Activated CD4-positive, CD25-positive, alpha-beta regulatory T cell treated with anti-CD3 and anti-CD28 coated beads, Interleukin-2, amount 50 U/mL, for 72 hours (primary cell): ENCODE data around the gene ZNF680.
"Not testable (repeated sequence)": the region's sequence is repeated elsewhere in the genome, so short reads cannot be mapped to it uniquely, and the experiment has no call there.

ENCODE experiments used
- DNase-seq: peaks from one replicate; pipeline ENCODE4 v3.0.0; 2021

ZNF680 gene

DNA sequence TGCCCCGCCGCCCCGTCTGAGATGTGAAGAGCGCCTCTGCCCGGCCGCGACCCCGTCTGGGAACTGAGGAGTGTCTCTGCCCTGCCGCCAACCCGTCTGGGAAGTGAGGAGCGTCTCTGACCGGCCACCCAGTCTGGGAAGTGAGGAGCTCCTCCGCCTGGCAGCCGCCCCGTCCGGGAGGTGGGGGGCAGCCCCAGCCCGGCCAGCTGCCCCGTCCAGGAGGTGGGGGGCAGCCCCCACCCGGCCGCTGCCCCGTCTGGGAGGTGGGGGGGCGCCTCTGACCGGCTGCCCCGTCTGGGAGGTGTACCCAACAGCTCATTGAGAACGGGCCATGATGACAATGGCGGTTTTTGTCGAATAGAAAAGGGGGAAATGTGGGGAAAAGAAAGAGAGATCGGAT, 8.7 kb downstream of the ZNF680 start:
- DNase-seq: not testable (repeated sequence)

DNA sequence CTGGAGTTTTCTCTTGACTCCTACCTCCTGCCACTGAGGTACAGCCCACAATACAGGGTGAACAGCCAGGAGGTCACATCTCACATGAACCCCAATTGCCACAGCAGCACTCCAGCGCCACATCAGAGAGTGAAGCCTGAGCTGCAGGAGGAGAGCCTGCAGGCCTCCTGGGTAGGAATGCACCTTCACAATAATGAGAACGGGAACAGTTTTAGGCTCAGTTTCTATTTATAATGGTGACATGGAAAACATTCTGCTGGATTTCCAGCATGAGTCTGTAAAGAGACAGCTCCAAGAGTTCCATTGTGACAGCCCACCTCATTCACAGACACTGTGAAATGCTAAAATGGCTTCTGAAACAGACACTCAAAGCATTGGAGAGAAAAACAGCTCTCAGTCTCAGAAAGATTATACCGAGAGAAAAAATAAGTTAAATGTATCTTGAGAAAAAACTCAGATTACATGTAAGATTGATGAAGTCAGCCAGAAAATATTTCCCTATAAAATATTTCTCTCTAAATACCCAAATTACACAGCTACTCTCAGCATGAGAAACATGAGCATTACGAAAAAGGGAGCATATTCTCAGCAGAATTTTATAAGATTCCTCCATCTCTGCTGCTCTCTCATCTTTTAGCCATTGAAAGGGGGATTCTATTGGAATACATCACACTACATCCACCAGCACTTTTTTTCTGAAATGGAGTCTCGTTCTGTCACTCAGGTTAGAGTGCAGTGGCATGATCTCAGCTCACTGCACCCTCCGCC, 11.3 kb downstream of the ZNF680 start:
- no peak for DNase-seq

DNA sequence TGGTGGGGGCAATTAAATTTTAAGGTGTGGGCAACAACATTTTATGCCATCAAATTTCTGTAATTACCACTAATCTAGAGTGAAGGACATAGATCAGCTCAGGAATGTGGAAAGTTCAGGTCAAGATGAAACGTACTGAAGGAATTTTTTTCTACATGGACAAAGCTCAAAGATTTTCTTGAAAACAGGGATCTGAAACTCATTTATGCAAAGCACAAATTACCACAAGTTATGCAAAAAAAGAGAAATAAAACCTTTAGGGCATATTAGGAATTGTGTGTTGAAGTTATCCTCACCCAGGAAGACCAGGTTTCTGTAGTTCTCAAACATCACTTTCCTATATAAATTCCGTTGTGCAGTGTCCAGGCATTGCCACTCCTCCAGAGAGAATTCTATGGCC, 18.9 kb downstream of the ZNF680 start:
- no peak for DNase-seq

DNA sequence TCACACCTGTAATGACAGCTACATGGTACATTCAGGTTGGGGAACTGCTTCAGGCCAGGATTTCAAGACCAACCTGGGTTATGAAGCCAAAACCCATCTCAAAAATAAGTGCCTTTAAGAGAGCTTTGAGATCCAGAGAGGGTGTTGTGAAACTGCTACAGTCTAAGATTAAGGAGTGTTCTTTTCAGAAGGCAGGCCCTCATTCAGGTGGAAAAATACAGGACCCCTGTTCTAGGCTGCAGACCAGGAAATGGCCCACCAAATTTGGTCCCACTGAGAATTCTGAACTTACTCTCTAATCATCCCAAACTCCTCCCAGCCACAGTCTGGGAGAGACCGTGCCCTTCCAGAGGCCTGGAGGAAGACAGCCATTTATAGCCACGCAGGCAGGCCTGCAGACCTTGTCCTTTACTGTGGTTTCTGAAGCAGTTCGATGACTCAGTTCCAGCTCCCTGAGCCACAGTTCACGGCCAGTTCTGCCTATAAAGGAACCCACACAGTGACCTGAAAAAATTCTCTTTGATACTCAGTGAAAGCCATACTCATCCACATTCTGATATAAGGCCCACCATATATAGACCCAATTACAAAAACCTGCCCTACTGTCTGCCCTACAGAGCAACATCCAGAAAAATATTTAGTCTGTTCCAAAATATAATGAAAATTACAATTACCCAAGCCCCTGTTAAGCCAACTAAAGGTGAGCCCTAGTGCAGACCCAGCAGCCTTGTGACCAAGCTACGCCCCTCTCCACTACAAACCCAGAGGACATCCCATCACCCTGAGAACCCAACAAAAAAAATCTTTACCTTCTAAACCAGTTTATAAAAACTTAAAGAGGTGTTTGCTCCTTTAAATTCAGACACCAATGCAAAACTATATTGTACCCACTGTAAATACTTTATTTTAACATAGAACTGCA, 21.2 kb downstream of the ZNF680 start:
- no peak for DNase-seq

DNA sequence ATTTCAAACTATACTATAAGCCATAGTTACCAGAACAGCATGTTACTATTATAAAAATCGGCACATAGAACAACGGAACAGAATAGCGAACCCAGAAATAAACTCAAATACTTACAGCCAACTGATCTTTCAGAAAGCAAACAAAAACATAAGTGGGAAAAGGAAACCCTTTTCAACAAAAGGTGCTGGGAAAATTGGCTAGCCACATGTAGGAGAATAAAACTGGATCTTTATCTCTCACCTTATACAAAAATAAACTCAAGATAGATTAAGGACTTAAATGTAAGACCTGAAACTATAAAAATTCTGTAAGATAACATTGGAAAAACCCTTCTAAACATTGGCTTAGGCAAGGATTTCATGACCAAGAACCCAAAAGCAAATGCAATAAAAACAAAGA, 29.1 kb downstream of the ZNF680 start:
- no peak for DNase-seq

DNA sequence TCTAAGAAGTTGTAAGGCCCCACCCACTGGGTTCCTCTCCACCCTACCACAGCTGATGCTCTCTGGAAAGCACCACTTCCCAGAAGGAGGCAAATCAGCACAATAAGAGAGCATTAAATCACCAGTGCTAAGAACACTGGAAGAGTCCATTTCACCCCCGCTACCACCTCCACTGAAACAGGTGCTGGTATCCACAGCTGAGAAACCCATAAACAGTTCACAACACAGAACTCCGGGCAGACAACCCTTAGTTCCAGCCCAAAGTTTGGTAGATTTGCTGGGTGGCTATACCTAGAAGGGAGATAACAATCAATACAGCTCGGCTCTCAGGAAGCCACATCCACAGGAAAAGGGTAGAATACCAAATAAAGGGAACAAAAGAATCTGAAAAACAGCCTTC, 34.1 kb downstream of the ZNF680 start:
- DNase-seq: no peak

DNA sequence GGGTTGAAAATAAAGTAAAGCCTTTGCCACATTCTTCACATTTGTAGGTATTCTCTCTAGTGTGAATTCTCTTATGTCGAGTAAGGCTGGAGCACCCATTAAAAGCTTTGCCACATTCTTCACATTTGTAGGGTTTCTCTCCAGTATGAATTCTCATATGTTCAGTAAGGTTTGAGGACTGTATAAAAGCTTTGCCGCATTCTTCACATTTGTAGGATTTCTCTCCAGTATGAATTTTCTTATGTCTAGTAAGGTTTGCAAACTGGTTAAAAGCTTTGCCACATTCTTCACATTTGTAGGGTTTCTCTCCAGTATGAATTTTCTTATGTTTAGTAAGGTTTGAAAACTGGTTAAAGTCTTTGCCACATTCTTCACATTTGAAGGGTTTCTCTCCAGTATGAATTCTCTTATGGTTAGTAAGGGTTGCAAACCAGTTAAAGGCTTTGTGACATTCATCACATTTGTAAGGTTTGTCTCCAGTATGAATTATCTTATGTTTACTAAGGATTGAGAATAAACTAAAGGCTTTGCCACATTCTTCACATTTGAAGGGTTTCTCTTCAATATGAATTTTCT, 41.4 kb downstream of the ZNF680 start:
- DNase-seq: no peak

DNA sequence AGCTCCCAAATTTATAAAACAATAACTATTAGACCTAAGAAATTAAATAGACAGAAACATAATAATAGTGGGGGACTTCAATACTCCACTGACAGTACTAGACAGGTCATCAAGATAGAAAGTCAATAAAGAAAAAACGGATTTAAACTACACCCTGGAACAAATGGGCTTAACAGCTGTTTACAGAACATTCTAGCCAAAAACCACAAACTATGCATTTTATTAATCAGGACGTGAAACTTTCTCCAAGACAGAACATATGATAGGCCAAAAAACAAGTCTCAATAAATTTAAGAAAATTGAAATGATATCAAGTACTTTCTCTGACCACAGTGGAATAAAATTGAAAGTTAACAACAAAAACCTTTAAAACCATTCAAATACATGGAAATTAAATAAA, 46.4 kb downstream of the ZNF680 start:
- DNase-seq: no peak

DNA sequence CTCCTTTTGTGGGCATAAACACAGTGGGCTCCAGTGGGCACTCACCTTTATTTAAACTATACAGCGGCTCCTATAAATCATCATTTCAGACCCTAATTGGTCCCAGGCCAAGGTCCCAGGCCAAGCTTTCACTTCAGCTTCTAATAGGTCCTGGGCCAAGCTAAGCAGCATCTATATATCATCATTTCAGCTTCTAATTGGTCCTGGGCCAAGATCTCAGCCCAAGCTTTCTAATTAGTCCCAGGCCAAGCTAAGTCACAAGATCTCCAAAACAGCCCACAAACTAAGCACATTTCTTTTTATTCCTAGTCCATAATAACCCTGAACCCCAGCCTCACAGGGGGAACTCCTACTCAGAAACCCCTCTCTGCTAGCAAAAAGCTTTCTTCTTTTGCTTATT, 47.1 kb downstream of the ZNF680 start:
- no peak for DNase-seq

DNA sequence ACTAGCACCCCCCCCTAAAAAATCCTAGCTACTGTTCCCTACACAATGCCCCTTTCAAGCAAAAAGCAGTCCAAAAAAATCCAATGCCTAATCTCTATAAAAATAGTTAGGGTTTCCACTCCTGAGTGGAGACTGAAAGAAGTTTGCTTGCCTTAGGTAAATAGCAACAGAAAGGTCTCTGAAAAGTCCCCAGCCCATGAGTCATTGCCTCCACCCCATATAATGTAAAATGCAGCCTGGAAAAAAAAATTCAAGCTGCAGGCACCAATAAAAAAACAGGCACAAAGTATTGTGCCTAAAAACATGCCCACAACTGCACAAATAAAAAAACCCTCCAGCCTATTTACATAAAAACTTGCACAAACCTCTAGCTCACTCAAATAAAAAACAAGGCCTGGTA, 47.5 kb downstream of the ZNF680 start:
- no peak for DNase-seq

DNA sequence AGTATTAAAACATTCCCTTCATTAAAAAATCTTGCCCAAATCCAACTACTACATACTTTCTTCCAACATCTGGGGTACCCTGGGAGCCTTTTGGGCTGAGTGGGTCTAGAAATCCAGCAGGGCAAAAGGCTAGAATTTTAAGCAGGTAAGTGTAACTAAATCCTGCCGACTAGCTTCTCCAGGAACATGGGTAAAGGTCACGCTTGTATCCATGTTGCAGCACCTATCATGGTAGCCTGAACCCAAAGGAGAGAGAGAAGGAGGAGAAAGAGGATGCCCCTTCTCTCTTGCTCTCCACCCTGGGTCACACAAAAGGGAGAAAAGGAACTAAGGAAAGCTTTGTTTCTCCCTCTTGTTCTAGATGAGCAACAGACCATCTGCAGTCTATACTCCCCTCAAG, 53.3 kb downstream of the ZNF680 start:
- no peak for DNase-seq

DNA sequence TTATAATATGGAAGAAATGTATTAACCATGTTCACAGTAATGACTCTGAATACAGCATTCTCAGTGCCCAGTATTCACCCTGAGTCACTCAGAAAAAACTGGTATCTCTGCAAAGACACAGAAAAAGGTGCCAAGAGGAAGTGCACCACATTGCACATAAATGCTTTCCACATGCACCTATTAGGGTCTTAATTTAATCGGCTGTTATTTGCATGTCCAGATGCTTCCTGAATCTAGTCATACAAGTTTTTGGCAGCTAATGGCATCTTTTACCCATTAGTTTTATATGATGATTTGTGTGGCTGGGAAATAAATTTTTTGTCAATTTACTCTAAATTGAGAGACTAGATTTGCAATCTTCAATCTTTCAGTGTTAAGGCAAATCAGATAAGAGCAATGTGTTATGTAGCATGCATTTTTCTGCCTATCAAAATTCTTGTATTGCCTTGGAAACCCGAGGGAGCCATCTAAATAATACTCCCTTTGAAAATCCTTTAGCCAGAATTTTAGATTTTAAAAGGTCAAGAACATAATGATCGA, 58.2 kb downstream of the ZNF680 start:
- DNase-seq: no peak

DNA sequence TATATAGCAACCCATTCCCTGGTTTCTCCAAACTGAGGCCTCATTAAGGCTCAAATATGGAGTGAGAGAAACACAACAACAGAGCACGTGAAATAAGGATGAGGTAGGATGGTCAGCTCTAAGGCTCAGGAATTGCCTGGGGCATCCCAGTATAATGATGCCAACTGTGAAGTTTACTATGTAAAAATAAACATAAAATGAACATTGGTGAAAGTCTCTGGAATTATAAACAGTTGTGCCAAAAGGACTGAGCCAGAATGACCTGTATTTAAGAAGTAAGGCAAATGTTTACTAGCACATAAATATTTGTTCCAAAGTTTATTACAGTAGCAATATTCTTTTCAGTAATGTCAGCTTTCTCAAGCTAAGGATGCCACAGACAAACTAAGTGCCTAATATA, 64.6 kb downstream of the ZNF680 start:
- DNase-seq: no peak

DNA sequence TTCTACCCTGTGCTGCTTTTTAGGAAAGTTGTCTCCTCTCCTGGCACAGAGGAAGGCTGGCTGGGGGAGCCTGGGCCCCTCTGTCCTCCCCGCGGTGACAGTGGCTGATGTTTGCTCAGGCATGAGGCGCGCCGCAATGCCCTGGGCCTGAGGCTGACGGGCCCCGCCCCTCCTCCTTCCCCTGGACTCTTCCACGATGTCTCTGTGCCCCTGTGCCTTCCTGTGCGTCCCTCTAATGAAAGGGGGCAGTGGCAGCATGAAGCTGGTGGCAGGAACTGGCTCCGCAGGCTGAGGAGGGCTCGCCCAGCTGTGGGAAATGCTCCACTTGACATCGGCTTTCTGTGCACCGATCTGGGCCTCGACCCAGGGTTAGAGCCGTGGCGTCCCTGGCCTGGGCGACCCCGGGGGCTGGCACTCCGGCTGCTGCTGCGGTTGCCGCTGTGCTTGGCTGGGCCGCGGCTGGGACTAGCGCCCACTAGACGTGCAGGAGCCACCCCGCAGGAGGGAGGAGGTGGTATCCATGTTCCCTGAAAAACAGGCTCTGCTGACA, 67.9 kb downstream of the ZNF680 start:
- no peak for DNase-seq

DNA sequence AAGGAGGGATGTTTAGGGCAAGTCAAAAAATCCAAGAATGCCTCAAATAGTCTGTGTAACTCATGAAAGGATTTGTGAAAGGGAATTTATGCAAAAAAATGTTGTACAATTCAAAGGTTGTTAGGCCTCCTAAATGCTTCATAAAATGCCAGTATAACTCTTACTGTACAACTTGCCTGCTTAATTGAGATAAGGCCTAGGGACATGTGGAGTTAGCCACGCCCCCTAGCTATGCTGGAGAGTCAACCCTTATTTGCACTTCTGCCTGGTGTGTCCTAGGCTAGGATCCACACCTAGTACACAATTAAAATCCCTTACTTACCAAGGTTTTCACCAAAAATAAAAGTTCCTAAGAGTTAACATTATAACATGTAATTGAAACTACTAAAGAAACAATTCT, 77.2 kb downstream of the ZNF680 start:
- DNase-seq: no peak
